Measurements from ENCODE around the gene SSC5D. TPM values are rescaled to one million over a fixed set of nuclear protein-coding genes. Genes with fewer than 3 reads are reported as not detected.

The SSC5D gene
- total and polyA plus RNA-seq, 9 of the 15 experiments (the other 6 are each of a cell fraction or from before 2014, with no cell fraction given), result 0.04 to 0.71 (median 0.14) TPM; not detected in 2

GRCh38 chr19:55461974-55462626 lies 26.1 kb upstream of the SSC5D start (continued):
- TF ChIP-seq RBM34 (IDR thresholded peaks at IDR 0.05; ENCODE audit: borderline replicate concordance, insufficient read depth, low read length) (no peak), DEAF1 (CRISPR knock-in tag; IDR thresholded peaks at IDR 0.05) (no peak), REST (IDR thresholded peaks at IDR 0.05; ENCODE audit: borderline replicate concordance) (no peak), REST (CRISPR knock-in tag; IDR thresholded peaks at IDR 0.05; ENCODE audit: low read depth) (peak; percentile 46; the same call in 1 of the 2 replicates), EZH2 (IDR thresholded peaks at IDR 0.05; ENCODE audit: borderline replicate concordance, low read depth, low read length) (no peak), XRCC5 (IDR thresholded peaks at IDR 0.05; ENCODE audit: low read depth, low read length) (no peak), POLR2H (tag; IDR thresholded peaks at IDR 0.05; ENCODE audit: low read depth) (peak; percentile 64; the same call in 1 of the 2 replicates), RBM14 (IDR thresholded peaks at IDR 0.05; ENCODE audit: borderline replicate concordance, insufficient read depth, low read depth, low read length) (no peak), ZBTB26 (CRISPR knock-in tag; IDR thresholded peaks at IDR 0.05) (0 out of 2 replicates have a peak, but pooled peaks have one; percentile 4)
- TF ChIP-seq, protein P1, sequence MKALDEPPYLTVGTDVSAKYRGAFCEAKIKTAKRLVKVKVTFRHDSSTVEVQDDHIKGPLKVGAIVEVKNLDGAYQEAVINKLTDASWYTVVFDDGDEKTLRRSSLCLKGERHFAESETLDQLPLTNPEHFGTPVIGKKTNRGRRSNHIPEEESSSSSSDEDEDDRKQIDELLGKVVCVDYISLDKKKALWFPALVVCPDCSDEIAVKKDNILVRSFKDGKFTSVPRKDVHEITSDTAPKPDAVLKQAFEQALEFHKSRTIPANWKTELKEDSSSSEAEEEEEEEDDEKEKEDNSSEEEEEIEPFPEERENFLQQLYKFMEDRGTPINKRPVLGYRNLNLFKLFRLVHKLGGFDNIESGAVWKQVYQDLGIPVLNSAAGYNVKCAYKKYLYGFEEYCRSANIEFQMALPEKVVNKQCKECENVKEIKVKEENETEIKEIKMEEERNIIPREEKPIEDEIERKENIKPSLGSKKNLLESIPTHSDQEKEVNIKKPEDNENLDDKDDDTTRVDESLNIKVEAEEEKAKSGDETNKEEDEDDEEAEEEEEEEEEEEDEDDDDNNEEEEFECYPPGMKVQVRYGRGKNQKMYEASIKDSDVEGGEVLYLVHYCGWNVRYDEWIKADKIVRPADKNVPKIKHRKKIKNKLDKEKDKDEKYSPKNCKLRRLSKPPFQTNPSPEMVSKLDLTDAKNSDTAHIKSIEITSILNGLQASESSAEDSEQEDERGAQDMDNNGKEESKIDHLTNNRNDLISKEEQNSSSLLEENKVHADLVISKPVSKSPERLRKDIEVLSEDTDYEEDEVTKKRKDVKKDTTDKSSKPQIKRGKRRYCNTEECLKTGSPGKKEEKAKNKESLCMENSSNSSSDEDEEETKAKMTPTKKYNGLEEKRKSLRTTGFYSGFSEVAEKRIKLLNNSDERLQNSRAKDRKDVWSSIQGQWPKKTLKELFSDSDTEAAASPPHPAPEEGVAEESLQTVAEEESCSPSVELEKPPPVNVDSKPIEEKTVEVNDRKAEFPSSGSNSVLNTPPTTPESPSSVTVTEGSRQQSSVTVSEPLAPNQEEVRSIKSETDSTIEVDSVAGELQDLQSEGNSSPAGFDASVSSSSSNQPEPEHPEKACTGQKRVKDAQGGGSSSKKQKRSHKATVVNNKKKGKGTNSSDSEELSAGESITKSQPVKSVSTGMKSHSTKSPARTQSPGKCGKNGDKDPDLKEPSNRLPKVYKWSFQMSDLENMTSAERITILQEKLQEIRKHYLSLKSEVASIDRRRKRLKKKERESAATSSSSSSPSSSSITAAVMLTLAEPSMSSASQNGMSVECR (CRISPR knock-in tag; IDR thresholded peaks at IDR 0.05), result 0 out of 2 replicates have a peak, but pooled peaks have one; percentile 36
